H1 (cell line): ENCODE results near the gene POU6F2. TPM values are rescaled to one million over a fixed set of nuclear protein-coding genes. Genes with fewer than 3 reads are reported as not detected.

Experiments used
- BRCA1 ChIP-seq: IDR thresholded peaks from 2 replicates; pipeline ENCODE4 v1.6.1; 2012; ENCODE audit warnings: low read depth, low read length, improper control_type of control experiment
- CHD2 ChIP-seq: IDR thresholded peaks from 2 replicates; pipeline ENCODE4 v1.6.1; 2012; ENCODE audit warnings: low read length, improper control_type of control experiment
- CHD7 ChIP-seq: fragments of 300-600 bp; sonication (generic); IDR thresholded peaks from 2 replicates; pipeline ENCODE4 v1.7.1; 2012; ENCODE audit warnings: low read length, moderate library complexity, mild to moderate bottlenecking, inconsistent platforms; ENCODE audit not compliant: insufficient replicate concordance
- GABPA ChIP-seq: IDR thresholded peaks from 2 replicates; pipeline ENCODE4 v1.6.1; 2011; ENCODE audit warnings: mild to moderate bottlenecking, low read length, moderate library complexity, borderline replicate concordance; ENCODE audit not compliant: insufficient read depth
- KDM5A ChIP-seq: fragments of 200-600 bp; IDR thresholded peaks from 2 replicates; pipeline ENCODE4 v1.7.1; 2012; ENCODE audit warnings: mild to moderate bottlenecking, low read length, inconsistent platforms, mixed read lengths
- NANOG ChIP-seq: IDR thresholded peaks from 2 replicates; pipeline ENCODE4 v1.6.1; 2011; ENCODE audit warnings: low read length, low read depth, mild to moderate bottlenecking, inconsistent platforms; ENCODE audit not compliant: insufficient read depth, poor library complexity, severe bottlenecking
- RBBP5 ChIP-seq: IDR thresholded peaks from 2 replicates; pipeline ENCODE4 v1.7.1; 2012; ENCODE audit warnings: low read depth, mild to moderate bottlenecking, inconsistent platforms, low read length, moderate library complexity, borderline replicate concordance
- SIRT6 ChIP-seq: IDR thresholded peaks from one replicate; pipeline ENCODE4 v1.7.1; 2012; ENCODE audit warnings: low read length, inconsistent platforms
- SIX5 ChIP-seq: IDR thresholded peaks from 2 replicates; pipeline ENCODE4 v1.6.1; 2011; ENCODE audit warnings: mild to moderate bottlenecking, low read depth, low read length
- polyA plus RNA-seq, 7 experiments: library from polyadenylated mRNA; depleted of rRNA in 3 of 7; stranded (reverse) in 5 of 7; unstranded in 2 of 7; fragments of >200 nt in 5 of 7; fragments of 200-250 nt in 2 of 7; gene quantifications; 1 replicate in 5 of 7; 2 replicates in 1 of 7; 4 replicates in 1 of 7; pipeline versions ENCODE4 v1.2.1 to v1.2.3, GENCODE V29; 2011 to 2013; ENCODE audit warnings: missing spikeins in 2 of 7, mixed read lengths in 2 of 7
- total RNA-seq: library from RNA; stranded (reverse); fragmentation: NEBNext Ultra II Directional; extraction: Animal tissue kit (Norgen Biotek cat#: 25700); gene quantifications from 2 replicates; pipeline ENCODE4 v1.2.1, GENCODE V29; 2021
- TF ChIP-seq, protein P1 (sequence below): IDR thresholded peaks from 2 replicates; pipeline ENCODE4 v1.6.1; 2012; ENCODE audit warnings: inconsistent platforms

Gene POU6F2
- total and polyA plus RNA-seq, 2 of the 8 experiments (the other 6 are each of a cell fraction or from before 2014, with no cell fraction given) = 1.1 to 2.0 TPM

DNA sequence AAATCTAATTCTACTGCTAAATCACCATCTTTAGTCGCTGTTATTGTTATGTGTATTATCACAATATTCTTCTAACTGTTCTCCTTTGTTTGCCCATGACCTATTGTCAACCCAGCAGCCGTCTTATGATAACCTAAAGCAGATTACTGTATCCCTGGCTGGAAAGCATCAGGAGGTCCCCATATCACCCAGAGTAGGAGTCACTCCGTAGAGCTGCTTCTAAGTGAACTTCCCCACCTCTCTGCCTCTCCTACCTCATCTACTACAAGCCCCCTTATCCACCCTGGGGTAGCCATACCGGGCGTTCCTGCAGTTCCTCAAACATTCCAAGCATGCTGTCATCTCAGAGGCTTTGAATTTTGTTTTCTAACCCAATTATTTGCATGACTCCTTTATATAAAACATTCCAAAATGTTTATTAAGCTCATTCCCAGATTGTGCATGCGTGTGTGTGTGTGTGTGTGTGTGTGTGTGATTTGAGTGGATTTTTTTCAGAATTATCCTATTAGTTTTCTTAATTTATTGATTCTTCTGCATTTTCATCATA, 39.7 kb downstream of the POU6F2 start (continued):
- no peak for TF ChIP-seq CHD7
- TF ChIP-seq SIRT6 = no peak
- no peak for TF ChIP-seq KDM5A
- no peak for TF ChIP-seq CHD2
- TF ChIP-seq SIX5 = no peak
- no peak for TF ChIP-seq BRCA1
- TF ChIP-seq GABPA = no peak
- TF ChIP-seq, protein P1, sequence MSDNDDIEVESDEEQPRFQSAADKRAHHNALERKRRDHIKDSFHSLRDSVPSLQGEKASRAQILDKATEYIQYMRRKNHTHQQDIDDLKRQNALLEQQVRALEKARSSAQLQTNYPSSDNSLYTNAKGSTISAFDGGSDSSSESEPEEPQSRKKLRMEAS = no peak
- TF ChIP-seq RBBP5 = no peak
- no peak for TF ChIP-seq NANOG
